H1 (cell line): ENCODE results near the gene ACSL6. TPM values are rescaled to one million over a fixed set of nuclear protein-coding genes. Genes with fewer than 3 reads are reported as not detected.

Experiments used
- CTCF ChIA-PET: fragments of 300-600 bp; sonication (Branson Sonifier 250); formaldehyde crosslinking; loops from one replicate; lab custom pipeline; 2021; ENCODE audit not compliant: partially characterized antibody; lab: Charles Lee
- POLR2A ChIA-PET: fragments of 300-600 bp; sonication (Branson Sonifier 250); formaldehyde crosslinking; loops from one replicate; lab custom pipeline; 2021; ENCODE audit warnings: inconsistent platforms; ENCODE audit not compliant: partially characterized antibody; lab: Charles Lee
- DNase-seq, 2 experiments: peaks; one replicate each; pipeline versions ENCODE4 v3.0.0 to v3.0.0-alpha.2; 2010 to 2022; ENCODE audit warnings: low spot score in 2 of 2, low read depth in 1 of 2, mixed read lengths in 1 of 2
- FAIRE-seq: peaks from 2 replicates; lab custom pipeline; 2011; peaks lifted over from hg19 to GRCh38; lab: Jason Lieb, UNC
- H2AFZ ChIP-seq: 2 replicates; pipeline ENCODE4 v1.8.1; 2012; ENCODE audit warnings: low read length, inconsistent platforms
- H2AK5ac ChIP-seq: 2 replicates; pipeline ENCODE4 v1.6.1; 2013; ENCODE audit warnings: low read depth, low read length
- H2BK120ac ChIP-seq: replicated peaks from 2 replicates; pipeline ENCODE3; 2013; ENCODE audit warnings: low read depth, low read length, inconsistent platforms
- H2BK12ac ChIP-seq: 2 replicates; pipeline ENCODE4 v1.6.1; 2013; ENCODE audit warnings: low read depth, low read length
- H2BK15ac ChIP-seq: 2 replicates; pipeline ENCODE4 v1.6.1; 2013; ENCODE audit warnings: low read length
- H2BK20ac ChIP-seq: 2 replicates; pipeline ENCODE4 v1.6.1; 2013; ENCODE audit warnings: low read length
- H2BK5ac ChIP-seq: 2 replicates; pipeline ENCODE4 v1.6.1; 2013; ENCODE audit warnings: low read depth, low read length
- H3K14ac ChIP-seq: 2 replicates; pipeline ENCODE4 v1.6.1; 2013; ENCODE audit warnings: inconsistent platforms; ENCODE audit not compliant: insufficient read length
- H3K18ac ChIP-seq: 2 replicates; pipeline ENCODE4 v1.6.1; 2013; ENCODE audit warnings: low read length; ENCODE audit errors: extremely low read depth
- H3K23ac ChIP-seq: 2 replicates; pipeline ENCODE4 v1.6.1; 2013; ENCODE audit warnings: inconsistent platforms; ENCODE audit not compliant: insufficient read length
- H3K23me2 ChIP-seq: 2 replicates; pipeline ENCODE4 v1.6.1; 2013; ENCODE audit warnings: low read depth, low read length
- H3K27ac ChIP-seq: 2 replicates; pipeline ENCODE4 v1.6.1; 2011; ENCODE audit warnings: low read depth, low read length, inconsistent platforms
- H3K27me3 ChIP-seq, 4 experiments: replicated peaks in 1 of 4; 1 replicate in 1 of 4; 2 replicates in 3 of 4; pipeline versions ENCODE4 v1.6.1 to v1.8.1; 2011 to 2013; ENCODE audit warnings: low read length in 3 of 4, mild to moderate bottlenecking in 3 of 4, inconsistent platforms in 2 of 4, mixed read lengths in 2 of 4, moderate library complexity in 1 of 4; ENCODE audit not compliant: control insufficient read depth in 3 of 4, insufficient read depth in 3 of 4; ENCODE audit errors: extremely low read depth in 1 of 4
- H3K36me3 ChIP-seq, 4 experiments: 2 replicates each; pipeline versions ENCODE4 v1.6.1 to v1.8.1; 2011 to 2013; ENCODE audit warnings: mild to moderate bottlenecking in 4 of 4, low read length in 3 of 4, moderate library complexity in 2 of 4, control low read depth in 1 of 4, inconsistent platforms in 1 of 4; ENCODE audit not compliant: insufficient read depth in 4 of 4, control insufficient read depth in 2 of 4
- H3K4ac ChIP-seq: replicated peaks from 2 replicates; pipeline ENCODE3; 2013; ENCODE audit warnings: low read length, low read depth, mixed read lengths, inconsistent platforms; ENCODE audit not compliant: insufficient read length
- H3K4me1 ChIP-seq, 4 experiments: replicated peaks in 1 of 4; 1 replicate in 1 of 4; 2 replicates in 3 of 4; pipeline versions ENCODE4 v1.6.1 to v1.8.1; 2011 to 2013; ENCODE audit warnings: low read length in 3 of 4, inconsistent platforms in 2 of 4, mixed read lengths in 1 of 4; ENCODE audit not compliant: insufficient read depth in 4 of 4, control insufficient read depth in 3 of 4
- H3K4me2 ChIP-seq, 2 experiments: 2 replicates each; pipeline versions ENCODE4 v1.6.1 to v1.8.1; 2011 to 2013; ENCODE audit warnings: low read depth in 2 of 2, low read length in 2 of 2, control low read depth in 1 of 2, inconsistent platforms in 1 of 2, mild to moderate bottlenecking in 1 of 2; ENCODE audit not compliant: insufficient read depth in 1 of 2
- H3K4me3 ChIP-seq, 4 experiments: fragments of 200-600, 300-600 bp in 1 of 4; sonication (generic), shearing (Covaris generic), sonication (Bioruptor Twin) in 1 of 4; 2 replicates each; pipeline versions ENCODE4 v1.5.1 to v1.8.1; 2011 to 2016; ENCODE audit warnings: low read length in 4 of 4, low read depth in 3 of 4, control low read depth in 2 of 4, inconsistent platforms in 2 of 4, mild to moderate bottlenecking in 2 of 4, mixed read lengths in 1 of 4, moderate library complexity in 1 of 4; ENCODE audit not compliant: insufficient read depth in 2 of 4; ENCODE audit errors: extremely low read depth in 1 of 4
- H3K56ac ChIP-seq: replicated peaks from 2 replicates; pipeline ENCODE3; 2013; ENCODE audit warnings: low read depth, mild to moderate bottlenecking, mixed read lengths, low read length, inconsistent platforms; ENCODE audit not compliant: insufficient read length
- H3K79me1 ChIP-seq: 2 replicates; pipeline ENCODE4 v1.6.1; 2013; ENCODE audit warnings: low read depth, low read length, control low read depth
- H3K79me2 ChIP-seq, 2 experiments: 2 replicates each; pipeline versions ENCODE4 v1.6.1 to v1.8.1; 2012 to 2013; ENCODE audit warnings: low read length in 2 of 2, mild to moderate bottlenecking in 2 of 2, inconsistent platforms in 1 of 2; ENCODE audit not compliant: insufficient read depth in 2 of 2, control insufficient read depth in 1 of 2
- H3K9ac ChIP-seq, 4 experiments: replicated peaks in 1 of 4; 1 replicate in 1 of 4; 2 replicates in 3 of 4; pipeline versions ENCODE4 v1.6.1 to v1.8.1; 2011 to 2013; ENCODE audit warnings: low read depth in 3 of 4, low read length in 3 of 4, control low read depth in 2 of 4, mild to moderate bottlenecking in 2 of 4, moderate library complexity in 2 of 4, inconsistent platforms in 1 of 4; ENCODE audit errors: extremely low read depth in 1 of 4
- H3K9me3 ChIP-seq, 2 experiments: 2 replicates each; pipeline versions ENCODE4 v1.6.1 to v1.8.1; 2012 to 2013; ENCODE audit warnings: mild to moderate bottlenecking in 2 of 2, moderate library complexity in 2 of 2, control low read depth in 1 of 2, inconsistent platforms in 1 of 2, low read depth in 1 of 2, low read length in 1 of 2, mixed read lengths in 1 of 2; ENCODE audit not compliant: insufficient read depth in 2 of 2
- H4K20me1 ChIP-seq, 2 experiments: replicated peaks in 1 of 2; 2 replicates each; pipeline versions ENCODE3 to v1.8.1; 2011 to 2013; ENCODE audit warnings: inconsistent platforms in 2 of 2, low read length in 2 of 2, mild to moderate bottlenecking in 1 of 2; ENCODE audit not compliant: insufficient read depth in 2 of 2, control insufficient read depth in 1 of 2
- H4K5ac ChIP-seq: 2 replicates; pipeline ENCODE4 v1.6.1; 2013; ENCODE audit warnings: low read length, low read depth, mixed read lengths, inconsistent platforms; ENCODE audit not compliant: insufficient read length
- H4K8ac ChIP-seq: 2 replicates; pipeline ENCODE4 v1.8.0; 2013; ENCODE audit warnings: mild to moderate bottlenecking, moderate library complexity, low read length, inconsistent platforms; ENCODE audit not compliant: insufficient read depth; ENCODE audit errors: extremely low read depth
- H4K91ac ChIP-seq: replicated peaks from 2 replicates; pipeline ENCODE3; 2013; ENCODE audit warnings: low read length, mixed read lengths, inconsistent platforms; ENCODE audit not compliant: insufficient read length
- CEBPB ChIP-seq: IDR thresholded peaks from 2 replicates; pipeline ENCODE4 v1.6.1; 2012; ENCODE audit warnings: low read depth, low read length
- CREB1 ChIP-seq: IDR thresholded peaks from 2 replicates; pipeline ENCODE4 v1.6.1; 2012; ENCODE audit warnings: inconsistent platforms
- EGR1 ChIP-seq: IDR thresholded peaks from 2 replicates; pipeline ENCODE4 v1.6.1; 2011; ENCODE audit warnings: low read depth, low read length, borderline replicate concordance
- GABPA ChIP-seq: IDR thresholded peaks from 2 replicates; pipeline ENCODE4 v1.6.1; 2011; ENCODE audit warnings: mild to moderate bottlenecking, low read length, moderate library complexity, borderline replicate concordance; ENCODE audit not compliant: insufficient read depth
- JUND ChIP-seq: IDR thresholded peaks from 2 replicates; pipeline ENCODE4 v1.6.1; 2011; ENCODE audit warnings: mild to moderate bottlenecking, improper control_type of control experiment, low read length
- NANOG ChIP-seq: IDR thresholded peaks from 2 replicates; pipeline ENCODE4 v1.6.1; 2011; ENCODE audit warnings: low read length, low read depth, mild to moderate bottlenecking, inconsistent platforms; ENCODE audit not compliant: insufficient read depth, poor library complexity, severe bottlenecking
- TAF1 ChIP-seq: IDR thresholded peaks from 2 replicates; pipeline ENCODE4 v1.6.1; 2011; ENCODE audit warnings: mild to moderate bottlenecking, low read depth, low read length
- YY1 ChIP-seq: IDR thresholded peaks from 2 replicates; pipeline ENCODE4 v1.6.1; 2011; ENCODE audit warnings: low read depth, mild to moderate bottlenecking, low read length
- ZNF274 ChIP-seq: IDR thresholded peaks from 2 replicates; pipeline ENCODE4 v1.7.0; 2012; ENCODE audit warnings: low read length, borderline replicate concordance; ENCODE audit errors: extremely low read depth
- WGBS, 2 experiments: shearing (Covaris generic) in 1 of 2; methylation state at CpG; one replicate each; pipeline versions ENCODE4 v1.1.6 to v1.1.7; 2013 to 2015; ENCODE audit warnings: low lambda C conversion rate in 2 of 2, mixed read lengths in 2 of 2, inconsistent platforms in 1 of 2, low coverage in 1 of 2, missing lambda C conversion rate in 1 of 2; ENCODE audit not compliant: insufficient replicate concordance in 2 of 2, insufficient coverage in 1 of 2, insufficient read length in 1 of 2; ENCODE audit errors: extremely low coverage in 1 of 2, missing lambda C conversion rate in 1 of 2; 5-methylcytosine and 5-hydroxymethylcytosine counted together
- polyA plus RNA-seq, 7 experiments: library from polyadenylated mRNA; depleted of rRNA in 3 of 7; stranded (reverse) in 5 of 7; unstranded in 2 of 7; fragments of >200 nt in 5 of 7; fragments of 200-250 nt in 2 of 7; gene quantifications; 1 replicate in 5 of 7; 2 replicates in 1 of 7; 4 replicates in 1 of 7; pipeline versions ENCODE4 v1.2.1 to v1.2.3, GENCODE V29; 2011 to 2013; ENCODE audit warnings: missing spikeins in 2 of 7, mixed read lengths in 2 of 7
- total RNA-seq: library from RNA; stranded (reverse); fragmentation: NEBNext Ultra II Directional; extraction: Animal tissue kit (Norgen Biotek cat#: 25700); gene quantifications from 2 replicates; pipeline ENCODE4 v1.2.1, GENCODE V29; 2021
- TF ChIP-seq, protein P1 (sequence below), 3 experiments: IDR thresholded peaks; 1 replicate in 2 of 3; 2 replicates in 1 of 3; pipeline versions ENCODE4 v1.5.1 to v1.6.1; 2011; ENCODE audit warnings: low read length in 3 of 3, mild to moderate bottlenecking in 3 of 3, inconsistent platforms in 2 of 3, low read depth in 1 of 3, moderate library complexity in 1 of 3; ENCODE audit not compliant: insufficient read depth in 1 of 3; ENCODE audit errors: control extremely low read depth in 1 of 3

ACSL6 gene
- total and polyA plus RNA-seq, 2 of the 8 experiments (the other 6 are each of a cell fraction or from before 2014, with no cell fraction given) = 2.3 to 2.4 TPM

DNA sequence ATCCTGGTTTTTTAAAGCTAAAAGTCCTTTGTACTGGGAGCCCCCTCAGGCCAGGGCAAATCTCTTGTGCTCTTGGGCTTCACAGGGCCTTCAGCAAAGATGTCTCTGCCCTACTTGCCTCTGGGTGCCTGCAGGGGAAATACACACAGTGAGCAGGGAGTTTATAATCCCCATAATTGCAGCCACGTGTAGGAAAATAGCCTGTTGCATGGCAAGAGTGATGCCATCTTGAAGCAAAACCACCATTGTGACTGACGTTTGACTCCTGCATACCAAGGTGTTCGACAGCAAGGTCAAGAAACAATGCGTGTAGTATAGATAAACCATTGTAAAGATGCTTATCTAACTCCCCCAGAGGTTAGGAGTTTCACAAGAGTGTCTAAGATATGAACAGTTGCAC is 37.6 kb upstream of the ACSL6 start:
- Histone ChIP-seq H2BK120ac (no peak overlapping the region), H4K20me1 (no peaks in the 10 kb centered on the region), H3K4ac (no peak overlapping the region), H3K23ac (no peak overlapping the region), H3K23me2 (no peaks in the 10 kb centered on the region), H4K91ac (no peak overlapping the region), H4K5ac (no peak overlapping the region), H3K4me1 (peaks cover 0 to 5% (median 1%) of the 10 kb centered on the region in 4 experiments; a peak in 2 of 7 replicates), H3K18ac (no peak overlapping the region), H2BK5ac (no peak overlapping the region), H2BK12ac (no peak overlapping the region), H2AFZ (no peak overlapping the region), H4K8ac (no peak overlapping the region), H3K4me2 (no peak overlapping the region), H3K4me3 (no peak overlapping the region), H3K27me3 (no peaks in the 10 kb centered on the region), H3K27ac (no peak overlapping the region), H3K79me2 (no peaks in the 10 kb centered on the region), H3K79me1 (no peaks in the 10 kb centered on the region), H3K9ac (no peak overlapping the region), H3K36me3 (no peaks in the 10 kb centered on the region), H3K9me3 (no peaks in the 10 kb centered on the region), H2BK15ac (no peak overlapping the region), H2AK5ac (no peak overlapping the region), H3K56ac (no peak overlapping the region), H2BK20ac (no peak overlapping the region), H3K14ac (no peak overlapping the region)
- POLR2A ChIA-PET = no interaction called here
- TF ChIP-seq ZNF274 (no peak), GABPA (no peak), CEBPB (no peak), NANOG (no peak), CREB1 (no peak), TAF1 (no peak), YY1 (no peak), EGR1 (no peak), JUND (no peak)
- TF ChIP-seq, protein P1, sequence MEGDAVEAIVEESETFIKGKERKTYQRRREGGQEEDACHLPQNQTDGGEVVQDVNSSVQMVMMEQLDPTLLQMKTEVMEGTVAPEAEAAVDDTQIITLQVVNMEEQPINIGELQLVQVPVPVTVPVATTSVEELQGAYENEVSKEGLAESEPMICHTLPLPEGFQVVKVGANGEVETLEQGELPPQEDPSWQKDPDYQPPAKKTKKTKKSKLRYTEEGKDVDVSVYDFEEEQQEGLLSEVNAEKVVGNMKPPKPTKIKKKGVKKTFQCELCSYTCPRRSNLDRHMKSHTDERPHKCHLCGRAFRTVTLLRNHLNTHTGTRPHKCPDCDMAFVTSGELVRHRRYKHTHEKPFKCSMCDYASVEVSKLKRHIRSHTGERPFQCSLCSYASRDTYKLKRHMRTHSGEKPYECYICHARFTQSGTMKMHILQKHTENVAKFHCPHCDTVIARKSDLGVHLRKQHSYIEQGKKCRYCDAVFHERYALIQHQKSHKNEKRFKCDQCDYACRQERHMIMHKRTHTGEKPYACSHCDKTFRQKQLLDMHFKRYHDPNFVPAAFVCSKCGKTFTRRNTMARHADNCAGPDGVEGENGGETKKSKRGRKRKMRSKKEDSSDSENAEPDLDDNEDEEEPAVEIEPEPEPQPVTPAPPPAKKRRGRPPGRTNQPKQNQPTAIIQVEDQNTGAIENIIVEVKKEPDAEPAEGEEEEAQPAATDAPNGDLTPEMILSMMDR (IDR thresholded peaks at IDR 0.05; ENCODE audit: control extremely low read depth in 1 of 3, insufficient read depth in 1 of 3, low read depth in 1 of 3, low read length in 3 of 3) = no peak
- no peak for FAIRE-seq
- WGBS, 2 experiments = 83% methylated on average over 4 of the region's 4 CpGs; no CpG with 5 or more reads in 1 of the 2 experiments
- CTCF ChIA-PET = interaction anchor here (0.8 to 2.5 kb wide), 5 partner anchors 14 to 238 kb away, joined by 3 to 20 read pairs (median 4); no protein-coding TSS in a partner anchor
- DNase-seq = no peak
